HG03354 (cell line): ENCODE results near the gene RPL36.
"Not testable (repeated sequence)": the region's sequence is repeated elsewhere in the genome, so short reads cannot be mapped to it uniquely, and the experiment has no call there.

Source experiments
- ATAC-seq: cut with Tn5 transposase; IDR thresholded peaks from one replicate; pipeline ENCODE4 v1.9.1; 2021; ENCODE audit warnings: mild to moderate bottlenecking; ENCODE audit not compliant: unreplicated experiment, poor library complexity, severe bottlenecking

The RPL36 gene

DNA sequence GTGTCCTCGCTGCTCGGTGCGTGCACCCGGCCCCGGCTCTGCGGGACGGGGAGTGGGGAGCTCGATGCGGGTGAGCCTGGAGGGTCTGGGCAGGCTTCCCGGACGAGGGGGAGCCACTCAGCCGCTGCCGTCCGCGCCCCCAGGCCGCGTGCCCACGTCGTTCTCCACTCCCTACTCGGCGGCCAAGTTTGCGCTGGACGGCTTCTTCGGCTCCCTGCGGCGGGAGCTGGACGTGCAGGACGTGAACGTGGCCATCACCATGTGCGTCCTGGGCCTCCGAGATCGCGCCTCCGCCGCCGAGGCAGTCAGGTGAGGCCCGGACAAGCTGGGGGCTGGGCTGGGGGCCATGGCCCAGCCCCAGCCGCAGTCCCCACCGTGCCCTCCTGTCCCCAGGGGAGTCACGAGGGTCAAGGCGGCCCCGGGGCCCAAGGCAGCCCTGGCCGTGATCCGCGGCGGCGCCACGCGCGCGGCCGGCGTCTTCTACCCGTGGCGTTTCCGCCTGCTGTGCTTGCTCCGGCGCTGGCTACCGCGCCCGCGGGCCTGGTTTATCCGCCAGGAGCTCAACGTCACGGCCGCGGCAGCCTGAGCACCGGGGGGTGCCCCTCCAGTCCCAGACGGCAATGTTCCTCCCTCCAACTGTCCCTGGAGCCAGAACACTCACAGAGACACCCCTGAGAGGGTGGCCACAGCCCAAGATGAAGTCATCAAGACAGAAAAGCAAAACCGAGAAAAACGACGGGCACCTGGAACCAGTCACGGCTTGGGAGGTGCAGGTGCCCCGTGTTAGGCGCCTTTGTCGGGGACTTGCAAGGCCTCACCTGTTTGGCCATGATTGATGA, 2.5 kb upstream of the RPL36 start:
- no peak for ATAC-seq

DNA sequence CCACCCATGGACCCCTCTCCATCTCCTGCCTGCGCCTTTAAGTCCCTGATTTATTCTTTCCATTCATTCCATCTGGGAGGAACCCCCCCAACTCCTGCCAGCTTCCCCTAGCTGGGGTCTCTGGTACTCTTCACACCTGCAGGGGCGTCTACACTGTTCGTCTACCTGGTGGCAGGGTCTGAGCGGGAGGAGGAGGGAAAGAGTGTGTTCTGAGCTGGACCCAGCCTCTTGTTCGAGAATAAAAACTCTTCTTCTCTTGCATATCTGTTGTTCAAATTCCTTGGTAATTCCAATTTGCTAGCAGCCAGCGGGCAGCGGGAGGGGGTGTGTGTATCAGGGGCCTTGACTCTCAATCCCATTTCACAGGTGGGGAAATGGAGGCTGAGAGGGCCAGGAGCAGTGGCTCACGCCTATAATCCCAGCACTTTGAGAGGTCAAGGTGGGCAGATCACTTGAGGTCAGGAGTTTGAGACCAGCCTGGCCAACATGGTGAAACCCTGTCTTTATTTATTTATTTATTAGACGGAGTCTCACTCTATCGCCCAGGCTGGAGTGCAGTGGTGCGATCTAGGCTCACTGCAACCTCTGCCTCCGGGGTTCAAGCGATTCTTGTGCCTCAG, 1.7 kb upstream of the RPL36 start:
- not testable (repeated sequence) for ATAC-seq

DNA sequence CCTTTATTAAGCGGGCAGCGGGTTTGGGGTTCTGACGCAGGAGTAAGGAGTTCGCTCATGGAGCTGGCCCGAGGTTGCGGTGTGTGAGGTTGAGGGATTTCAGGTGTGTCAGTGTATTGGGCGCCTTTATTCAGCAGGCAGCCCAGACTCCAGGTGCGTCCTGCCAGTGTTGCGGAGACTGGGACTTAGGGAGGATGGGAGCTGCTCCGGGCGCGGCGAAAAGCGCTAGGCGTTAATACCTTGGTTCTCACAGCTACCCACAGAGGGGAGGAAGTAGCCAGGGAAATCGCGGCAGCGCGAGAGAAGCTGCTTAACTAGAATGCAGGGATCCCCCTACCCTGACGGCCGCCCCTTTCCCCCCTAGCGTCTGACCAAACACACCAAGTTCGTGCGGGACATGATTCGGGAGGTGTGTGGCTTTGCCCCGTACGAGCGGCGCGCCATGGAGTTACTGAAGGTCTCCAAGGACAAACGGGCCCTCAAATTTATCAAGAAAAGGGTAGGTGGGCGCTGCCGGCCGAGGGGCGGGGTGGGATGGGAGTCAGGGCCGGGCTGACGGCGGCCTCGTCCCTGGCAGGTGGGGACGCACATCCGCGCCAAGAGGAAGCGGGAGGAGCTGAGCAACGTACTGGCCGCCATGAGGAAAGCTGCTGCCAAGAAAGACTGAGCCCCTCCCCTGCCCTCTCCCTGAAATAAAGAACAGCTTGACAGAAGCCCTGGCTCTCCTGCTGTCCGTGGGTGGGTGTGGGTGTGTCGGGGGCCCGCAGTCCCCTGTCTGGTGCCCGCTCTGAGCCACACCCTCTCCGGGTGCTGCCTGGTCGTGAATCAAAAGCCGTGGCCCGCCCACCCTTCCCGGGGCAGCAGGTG, 1.1 kb downstream of the RPL36 start:
- no peak for ATAC-seq

DNA sequence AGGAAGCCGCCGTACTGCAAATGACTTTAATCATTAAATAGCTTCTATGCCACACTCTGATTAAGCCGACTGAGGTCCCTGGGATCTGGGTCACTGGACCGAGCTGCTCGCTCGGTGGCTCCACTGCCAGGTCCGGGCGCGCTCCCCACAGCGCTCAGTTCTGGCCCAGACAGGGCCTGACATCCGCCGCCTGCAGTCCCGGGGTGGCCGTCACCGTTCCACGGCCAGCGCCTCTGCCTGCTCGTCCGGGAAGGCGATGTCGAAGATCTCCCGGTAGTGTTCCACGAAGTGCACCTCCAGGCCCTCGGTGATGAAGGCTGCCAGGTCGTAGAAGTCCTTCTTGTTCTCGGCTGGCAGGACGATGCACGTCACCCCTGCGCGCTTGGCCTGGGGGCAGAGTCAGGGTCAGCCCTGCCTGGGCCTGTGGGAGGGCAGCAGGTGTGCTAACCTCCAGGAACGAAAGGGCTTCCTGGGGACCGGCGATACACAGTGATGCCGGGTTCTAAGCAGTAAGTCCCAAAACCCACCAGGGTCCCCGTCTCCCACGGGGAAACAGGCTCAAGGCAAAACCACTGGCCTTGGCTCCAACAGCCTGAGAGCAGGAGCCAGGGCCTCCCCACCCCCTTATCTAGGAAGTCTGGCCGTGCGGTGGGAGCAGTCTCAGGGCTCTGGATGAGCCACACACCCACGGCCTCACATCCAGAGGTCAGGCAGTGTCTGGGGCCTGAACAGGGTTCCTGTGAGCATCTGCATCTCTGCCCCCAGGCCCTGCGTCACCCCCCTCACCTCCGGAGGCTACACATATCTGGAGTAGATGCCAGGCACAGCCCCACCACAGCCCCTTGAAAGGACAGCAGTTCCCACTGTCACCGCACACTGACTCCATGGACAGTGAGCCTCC, 2.0 kb downstream of the RPL36 start:
- no peak for ATAC-seq

DNA sequence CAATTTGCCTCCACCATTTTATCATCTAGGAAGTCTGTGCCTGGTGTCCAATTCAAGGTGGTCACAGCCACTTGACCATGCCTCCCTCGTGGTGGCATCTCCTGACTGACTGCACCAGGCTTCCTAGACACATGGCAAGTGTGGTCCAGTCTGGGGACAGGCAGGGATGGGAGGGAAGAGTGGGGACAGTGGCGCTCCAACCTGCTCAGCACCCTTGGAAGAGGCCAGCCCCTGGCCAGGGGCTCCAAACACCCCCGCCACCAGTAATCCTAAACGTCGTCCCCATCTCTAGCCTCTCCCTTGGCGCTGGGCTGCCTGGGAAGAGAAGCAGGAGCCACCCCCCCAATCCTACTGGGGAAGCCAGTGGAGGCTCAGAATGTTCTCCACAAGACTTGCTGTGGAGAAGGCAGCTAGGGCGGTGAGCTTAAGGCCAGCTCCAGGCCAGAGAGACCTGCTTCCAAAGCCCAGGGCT, 2.7 kb downstream of the RPL36 start:
- ATAC-seq, result no peak

DNA sequence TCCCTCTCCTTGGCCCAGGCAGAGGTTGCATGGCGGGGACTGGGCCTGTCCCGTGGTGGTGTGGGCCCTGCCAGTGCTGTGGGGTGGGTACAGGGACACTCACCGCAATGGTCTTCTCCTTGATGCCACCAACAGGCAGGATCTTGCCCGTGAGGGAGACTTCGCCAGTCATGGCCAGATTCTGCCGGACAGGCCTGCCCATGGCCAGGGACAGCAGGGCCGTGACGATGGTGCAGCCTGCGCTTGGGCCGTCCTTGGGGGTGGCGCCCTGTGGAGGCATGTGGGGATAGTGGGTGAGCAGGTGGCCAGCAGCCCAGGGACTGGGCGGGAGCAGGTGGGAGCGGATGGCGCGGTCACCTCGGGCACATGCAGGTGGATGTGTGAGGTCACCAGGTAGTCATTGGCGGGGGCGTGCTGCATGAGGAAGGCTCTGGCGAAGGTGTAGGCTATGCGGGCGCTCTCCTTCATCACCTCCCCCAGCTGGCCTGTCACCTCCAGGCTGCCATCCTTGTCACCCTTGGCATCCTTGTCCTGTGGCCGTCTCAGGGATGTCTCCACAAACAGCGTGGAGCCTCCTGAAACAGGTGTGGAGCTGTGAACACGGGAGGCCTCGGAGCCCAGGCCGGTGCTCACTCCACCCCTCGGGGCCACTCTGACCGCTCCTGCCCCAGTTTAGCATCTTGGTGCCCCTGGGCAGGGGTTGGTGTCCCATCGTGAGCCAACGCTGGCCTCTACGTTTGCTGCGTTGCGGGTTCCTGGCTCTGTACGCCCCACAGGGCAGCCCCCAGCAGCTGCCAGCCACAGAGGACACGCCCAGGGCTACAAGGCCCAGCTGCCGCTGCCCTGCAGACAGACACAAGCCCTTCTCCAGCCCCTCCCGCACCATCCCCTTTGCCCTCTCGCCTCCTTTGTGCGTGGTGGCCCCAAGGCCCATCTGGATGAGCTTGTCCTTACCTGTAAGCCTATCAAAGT, 3.4 kb downstream of the RPL36 start:
- ATAC-seq, result no peak

DNA sequence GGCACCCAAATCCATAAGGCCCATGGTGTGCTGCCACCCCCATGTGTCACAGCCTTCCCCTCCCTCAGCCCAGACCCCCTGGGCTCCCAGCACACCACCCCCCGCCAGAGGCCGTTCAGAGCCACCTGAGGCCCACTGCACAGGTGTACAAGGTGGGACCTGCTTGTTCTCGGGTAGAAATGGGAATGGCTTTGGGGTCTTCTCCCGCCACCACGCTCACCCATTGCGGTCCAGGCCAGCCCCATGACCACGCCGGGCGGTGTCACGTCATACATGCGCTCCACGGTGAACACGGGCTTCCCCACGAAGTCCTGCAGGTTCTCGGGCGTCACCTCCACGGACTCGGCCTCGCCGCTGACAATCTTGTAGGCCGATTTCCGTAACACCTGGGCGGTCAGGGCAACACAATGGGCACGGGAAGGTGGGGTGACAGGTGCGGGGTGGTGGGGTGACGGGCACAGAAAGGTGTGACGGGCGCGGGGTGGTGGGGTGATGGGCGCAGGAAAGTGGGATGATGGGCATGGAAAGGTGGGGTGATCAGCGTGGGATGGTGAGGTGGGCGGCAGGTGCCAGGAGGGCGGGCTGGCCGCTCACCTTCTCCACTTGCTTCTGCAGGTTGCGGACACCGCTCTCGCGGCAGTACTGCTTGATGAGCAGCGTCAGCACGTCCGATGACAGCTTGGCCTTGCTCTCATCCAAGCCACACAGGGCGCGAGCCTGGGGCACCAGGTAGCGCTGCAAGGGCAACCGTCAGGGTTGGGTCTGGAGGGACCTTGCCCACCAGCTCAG, 4.3 kb downstream of the RPL36 start:
- ATAC-seq, result no peak

DNA sequence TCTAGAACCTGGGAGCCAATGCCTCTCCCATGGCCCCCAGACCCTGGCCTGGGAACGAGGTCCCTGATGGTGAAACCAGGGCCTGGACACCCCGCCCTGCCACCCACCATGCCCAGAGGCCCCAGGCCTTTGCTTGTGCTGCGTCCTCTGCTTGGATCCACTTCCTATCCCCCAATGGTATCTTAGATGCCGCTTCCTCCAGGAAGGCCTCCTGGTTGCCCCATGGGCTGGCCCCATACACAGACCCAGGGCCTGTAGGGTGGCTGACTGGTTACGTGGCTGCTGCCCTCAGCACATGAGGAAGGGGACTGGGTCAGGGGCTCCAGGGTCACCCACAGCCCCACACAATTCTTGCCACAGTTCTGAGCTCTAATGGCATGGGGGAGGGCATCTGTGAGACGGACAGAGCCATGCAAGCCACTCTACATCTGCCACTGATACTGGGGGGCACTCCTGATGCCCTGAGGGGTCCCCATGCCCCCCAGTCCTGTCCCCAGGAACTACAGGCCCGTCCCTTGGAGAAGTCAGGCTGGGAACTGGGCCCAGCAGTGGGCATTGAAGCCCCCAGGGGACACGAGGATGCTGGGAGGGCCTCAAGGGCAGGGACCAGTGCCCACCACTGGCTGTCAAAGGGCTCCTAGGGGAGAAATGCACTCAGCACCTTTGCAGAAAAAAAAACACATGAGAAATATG, 5.0 kb downstream of the RPL36 start:
- no peak for ATAC-seq

DNA sequence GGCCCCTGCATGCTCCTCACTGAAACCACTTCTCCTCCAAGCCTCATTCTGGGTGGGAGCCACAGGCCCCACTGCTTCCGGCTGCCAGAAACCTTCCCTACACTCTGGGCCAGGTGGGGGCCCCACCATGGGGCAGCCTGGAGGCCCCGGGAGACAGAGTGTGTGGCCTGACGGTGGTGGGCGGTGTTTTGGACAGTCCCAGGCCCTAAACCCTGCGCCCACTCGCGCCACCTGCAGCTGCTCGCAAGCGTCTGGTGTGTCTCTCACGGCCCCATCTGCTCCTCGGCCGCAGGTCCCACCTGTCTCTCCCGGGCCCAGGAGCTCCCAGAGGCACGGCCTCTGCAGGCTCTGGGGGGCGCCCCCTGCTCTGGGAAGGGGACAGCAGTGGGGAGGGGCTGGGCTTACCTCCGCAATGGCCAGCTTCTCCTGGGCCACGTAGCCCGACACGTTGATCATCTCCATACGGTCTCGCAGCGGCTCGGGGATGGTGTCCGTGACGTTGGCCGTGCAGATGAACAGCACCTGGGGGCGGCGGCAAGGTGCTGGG, 5.6 kb downstream of the RPL36 start:
- no peak for ATAC-seq

DNA sequence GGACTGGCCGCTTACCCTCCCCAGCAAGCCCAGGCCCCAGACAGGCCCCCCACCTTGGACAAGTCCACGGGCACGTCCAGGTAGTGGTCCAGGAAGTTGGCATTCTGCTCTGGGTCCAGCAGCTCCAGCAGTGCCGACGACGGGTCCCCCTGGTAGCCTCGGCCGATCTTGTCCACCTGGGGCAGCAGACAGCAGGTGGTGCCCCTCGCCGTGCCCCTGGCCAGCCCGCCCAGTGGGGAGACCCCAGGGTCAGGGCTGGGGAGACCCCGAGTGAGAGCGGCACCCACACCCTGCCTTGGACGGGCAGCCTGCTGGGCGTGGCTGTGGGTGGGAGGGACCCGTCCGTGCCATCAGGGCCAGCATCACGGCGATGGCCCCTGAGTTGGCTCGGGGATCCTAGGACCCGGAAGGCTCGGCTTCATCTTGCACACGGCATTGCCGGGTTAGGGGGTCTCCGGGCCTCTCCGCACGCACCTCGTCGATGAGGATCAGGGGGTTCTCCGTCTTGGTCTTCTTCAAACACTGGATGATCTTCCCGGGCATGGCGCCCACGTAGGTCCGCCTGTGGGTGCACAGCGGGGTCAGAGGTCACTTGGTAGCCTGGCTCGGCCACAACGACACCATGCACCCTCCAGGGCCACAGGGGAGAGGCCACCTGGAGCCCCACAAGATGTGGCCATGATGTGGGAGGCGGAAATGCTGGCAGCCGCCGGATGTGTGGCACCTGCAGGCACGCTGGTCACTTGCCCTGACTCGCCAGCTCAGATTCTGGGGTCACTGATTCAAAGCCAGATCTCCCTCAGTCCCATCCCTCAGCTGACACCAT, 6.3 kb downstream of the RPL36 start:
- no peak for ATAC-seq

DNA sequence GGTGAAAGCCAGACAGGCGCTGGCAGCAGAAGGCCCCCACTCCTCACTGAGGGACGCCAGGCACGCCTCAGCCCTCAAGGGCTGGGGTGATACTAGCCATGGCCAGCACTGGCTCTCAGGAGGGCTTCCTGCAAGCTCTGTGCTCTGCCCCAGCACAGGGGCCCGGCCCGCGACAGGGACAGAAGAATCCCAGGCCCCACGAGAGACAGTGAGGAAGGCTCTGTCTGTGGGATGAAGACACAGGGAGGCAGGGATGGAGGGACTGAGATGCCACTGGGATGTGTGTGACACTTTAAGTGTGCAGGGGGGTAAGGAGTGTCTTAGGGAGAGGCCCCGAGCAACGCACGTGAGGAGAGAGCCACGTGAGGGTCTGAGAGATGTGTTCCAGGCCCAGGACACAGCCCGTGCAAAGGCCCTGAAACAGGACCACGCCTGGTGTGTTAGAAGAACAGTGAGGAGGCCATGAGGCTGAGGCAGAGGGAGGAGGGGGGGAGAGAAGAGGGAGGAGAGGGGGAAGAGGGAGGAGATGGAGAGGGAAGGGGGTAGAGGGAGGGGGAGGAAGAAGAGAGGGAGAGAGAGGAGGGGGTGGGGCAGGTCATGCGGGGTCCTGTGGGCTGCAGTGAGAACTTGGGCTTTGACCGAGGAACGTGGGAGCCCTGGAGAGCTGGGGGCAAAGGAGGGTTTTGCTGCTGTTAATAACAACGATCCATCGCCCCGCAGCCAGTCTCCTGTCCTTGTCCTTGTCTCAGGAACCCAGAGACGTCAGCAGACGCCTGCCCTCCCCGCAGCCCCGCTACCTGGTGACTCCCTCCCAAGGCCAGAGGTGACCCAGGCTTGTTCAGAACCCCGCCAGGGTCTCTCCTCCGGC, 7.2 kb downstream of the RPL36 start:
- ATAC-seq, result no peak

DNA sequence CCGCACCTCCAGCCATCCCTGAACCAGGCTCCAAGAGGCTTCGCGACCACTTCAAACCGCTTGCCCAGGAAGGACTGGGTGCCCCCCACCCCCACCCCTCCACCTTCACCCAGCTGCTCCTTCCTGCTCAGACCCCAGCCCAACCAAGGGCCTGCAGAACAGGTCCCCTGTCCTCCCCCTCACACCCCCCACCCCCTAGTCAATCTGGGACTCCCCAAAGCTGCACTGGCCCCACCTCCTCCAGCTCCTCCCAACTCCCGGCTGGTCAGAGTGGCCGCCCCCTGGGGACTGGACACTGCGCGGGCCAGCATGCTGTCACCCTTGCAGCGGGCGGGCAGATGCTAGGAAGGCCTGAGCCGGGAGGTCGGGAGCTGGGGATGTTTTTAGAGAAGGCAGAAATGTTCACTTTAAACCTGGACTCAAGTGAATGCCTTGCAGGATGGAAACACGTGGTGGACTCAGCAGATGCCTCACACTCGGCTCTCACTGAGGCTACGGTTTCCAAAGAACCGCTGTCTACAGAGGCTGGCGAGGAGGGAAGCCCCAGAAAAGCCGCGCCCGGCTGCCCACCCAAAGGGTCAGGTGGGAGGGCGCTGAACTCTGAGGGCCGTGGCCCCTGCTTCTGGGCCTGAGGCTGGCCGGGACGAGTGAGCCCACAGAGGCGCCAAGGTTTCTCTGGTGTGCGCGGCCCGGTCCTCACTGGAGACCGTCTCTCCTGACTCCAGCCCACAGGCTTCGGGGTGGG, 8.0 kb downstream of the RPL36 start:
- ATAC-seq, result no peak

DNA sequence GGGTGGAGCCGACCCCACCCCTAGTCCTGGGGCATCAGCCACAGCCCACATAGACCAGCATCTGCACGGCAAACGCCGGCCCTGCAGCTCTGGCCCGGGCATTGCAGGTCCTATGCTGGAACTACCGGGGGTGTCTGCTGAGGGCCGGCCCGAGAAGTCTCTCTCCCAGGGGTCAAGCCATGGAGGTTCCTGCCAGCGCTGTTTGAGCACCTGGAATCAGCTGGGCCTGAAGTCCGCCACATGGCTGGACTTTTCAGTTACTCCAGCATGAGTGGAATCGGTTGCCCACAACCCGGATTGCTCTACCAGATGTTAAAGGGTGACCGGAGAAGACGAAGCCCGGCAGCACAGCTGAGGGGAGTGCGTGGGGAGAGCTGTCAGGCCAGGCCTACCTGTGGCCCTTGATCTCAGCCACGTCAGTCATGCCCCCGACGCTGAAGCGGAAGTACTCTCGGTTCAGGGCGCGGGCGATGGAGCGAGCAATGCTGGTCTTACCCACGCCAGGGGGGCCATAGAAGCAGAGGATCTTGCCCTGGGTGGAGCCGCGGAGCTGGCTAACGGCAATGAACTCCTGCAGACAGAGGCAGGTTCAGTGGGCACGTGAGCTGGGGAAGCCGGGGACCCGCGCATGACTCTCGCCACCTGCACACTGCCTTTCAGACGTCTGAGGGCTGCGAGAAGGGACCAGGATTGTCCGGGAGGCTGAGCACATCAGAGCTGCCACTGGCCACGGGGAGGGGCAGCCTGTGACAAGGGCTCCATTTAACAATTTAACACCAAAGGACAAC, 8.7 kb downstream of the RPL36 start:
- no peak for ATAC-seq
